ENCODE measurements around the gene DNAJC4.

DNAJC4 gene

DNA sequence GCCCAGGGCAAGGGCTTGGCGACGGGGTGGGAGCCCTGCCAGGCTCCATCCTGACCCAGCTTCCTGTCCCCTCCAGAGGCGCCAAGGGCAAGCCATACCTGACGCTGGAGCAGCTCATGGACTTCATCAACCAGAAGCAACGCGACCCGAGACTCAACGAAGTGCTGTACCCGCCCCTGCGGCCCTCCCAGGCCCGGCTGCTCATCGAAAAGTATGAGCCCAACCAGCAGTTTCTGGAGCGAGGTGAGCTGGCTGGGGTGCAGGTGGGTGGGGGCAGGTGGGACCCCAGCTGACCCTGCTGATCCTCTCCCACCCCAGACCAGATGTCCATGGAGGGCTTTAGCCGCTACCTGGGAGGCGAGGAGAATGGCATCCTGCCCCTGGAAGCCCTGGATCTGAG, 26.0 kb downstream of the DNAJC4 start:
- DNase-seq, result no peak
- TF ChIP-seq POLR2A (IDR thresholded peaks at IDR 0.05; ENCODE audit: low read length) (no peak), GATA1 (IDR thresholded peaks at IDR 0.05; ENCODE audit: low read depth, low read length) (no peak)

DNA sequence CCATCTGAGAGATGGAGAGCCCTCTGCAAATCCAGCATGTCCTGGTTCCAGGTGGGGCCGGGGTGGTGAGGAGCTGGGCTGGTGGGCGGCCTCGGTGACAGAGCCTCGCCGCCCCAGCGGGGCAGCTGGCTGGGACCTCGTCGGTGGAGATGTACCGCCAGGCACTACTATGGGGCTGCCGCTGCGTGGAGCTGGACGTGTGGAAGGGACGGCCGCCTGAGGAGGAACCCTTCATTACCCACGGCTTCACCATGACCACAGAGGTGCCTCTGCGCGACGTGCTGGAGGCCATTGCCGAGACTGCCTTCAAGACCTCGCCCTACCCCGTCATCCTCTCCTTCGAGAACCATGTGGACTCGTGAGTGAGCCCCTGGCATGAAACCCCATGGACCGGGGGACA, 28.0 kb downstream of the DNAJC4 start:
- TF ChIP-seq POLR2A (IDR thresholded peaks at IDR 0.05; ENCODE audit: low read length) (no peak), GATA1 (IDR thresholded peaks at IDR 0.05; ENCODE audit: low read depth, low read length) (no peak)
- no peak for DNase-seq

- DNase-seq, result no peak
These were observed 28.7 kb downstream of the DNAJC4 start for GRCh38 chr11:64258946-64259532.

DNA sequence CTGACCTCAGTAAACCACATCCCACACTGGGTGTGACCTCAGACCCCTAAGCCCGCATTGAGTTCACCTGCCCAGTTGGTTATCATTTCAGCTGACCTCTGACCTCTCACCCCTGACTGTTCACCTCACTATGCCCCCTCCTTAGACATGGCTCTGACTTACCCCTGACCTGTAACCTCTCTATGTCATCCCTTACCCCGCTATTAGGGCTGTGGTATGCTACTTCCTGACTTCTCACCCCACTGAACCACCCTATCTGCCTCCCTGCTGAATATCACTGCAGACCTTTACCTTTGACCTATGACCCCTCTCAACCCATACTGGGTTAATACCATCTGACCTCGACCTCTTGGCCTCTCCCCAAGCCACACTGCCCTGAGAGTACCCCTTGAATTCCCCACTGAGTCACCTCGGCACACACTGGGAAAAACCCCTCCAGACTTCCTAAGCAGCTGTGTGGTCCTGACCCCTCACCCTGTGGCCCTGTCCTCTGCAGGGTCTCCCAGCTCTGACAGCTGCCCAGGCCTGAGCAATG, 29.3 kb downstream of the DNAJC4 start:
- TF ChIP-seq GATA1 (IDR thresholded peaks at IDR 0.05; ENCODE audit: low read depth, low read length) (no peak), POLR2A (IDR thresholded peaks at IDR 0.05; ENCODE audit: low read length) (no peak)
- DNase-seq, result no peak

More at GRCh38 chr11:64258946-64259532, 28.7 kb downstream of the DNAJC4 start:
- TF ChIP-seq GATA1 (IDR thresholded peaks at IDR 0.05; ENCODE audit: low read depth, low read length), result no peak
- no peak for TF ChIP-seq POLR2A (IDR thresholded peaks at IDR 0.05; ENCODE audit: low read length)

- TF ChIP-seq GATA1 (IDR thresholded peaks at IDR 0.05; ENCODE audit: low read depth, low read length) (no peak), POLR2A (IDR thresholded peaks at IDR 0.05; ENCODE audit: low read length) (no peak)
- no peak for DNase-seq
These were observed 29.9 kb downstream of the DNAJC4 start for GRCh38 chr11:64260147-64260708.

- TF ChIP-seq GATA1 (IDR thresholded peaks at IDR 0.05; ENCODE audit: low read depth, low read length) (no peak), POLR2A (IDR thresholded peaks at IDR 0.05; ENCODE audit: low read length) (no peak)
- DNase-seq, result no peak
These were observed 31.3 kb downstream of the DNAJC4 start for GRCh38 chr11:64261556-64262080.

DNA sequence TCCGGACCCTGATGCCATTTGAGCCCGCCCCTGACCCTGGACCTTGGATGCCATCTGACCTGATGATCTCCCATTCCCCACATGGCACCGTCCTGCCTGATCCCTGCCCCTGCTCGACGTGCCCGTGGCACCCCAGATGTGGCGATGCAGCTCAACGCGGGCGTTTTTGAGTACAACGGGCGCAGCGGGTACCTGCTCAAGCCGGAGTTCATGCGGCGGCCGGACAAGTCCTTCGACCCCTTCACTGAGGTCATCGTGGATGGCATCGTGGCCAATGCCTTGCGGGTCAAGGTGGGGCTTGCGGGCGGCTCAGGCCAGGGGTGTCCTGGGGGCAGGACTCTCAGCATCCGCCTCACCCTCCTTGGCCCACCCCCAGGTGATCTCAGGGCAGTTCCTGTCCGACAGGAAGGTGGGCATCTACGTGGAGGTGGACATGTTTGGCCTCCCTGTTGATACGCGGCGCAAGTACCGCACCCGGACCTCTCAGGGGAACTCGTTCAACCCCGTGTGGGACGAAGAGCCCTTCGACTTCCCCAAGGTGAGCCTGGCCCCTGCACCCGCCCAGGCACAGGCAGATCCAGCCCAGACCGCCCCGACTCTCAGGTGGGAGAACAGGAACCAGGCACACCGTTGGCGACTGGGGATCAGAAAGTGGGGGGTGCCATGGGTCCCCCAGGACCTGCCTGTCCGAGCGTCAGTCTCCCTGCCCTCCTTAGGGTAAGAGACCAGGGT, 32.1 kb downstream of the DNAJC4 start:
- TF ChIP-seq POLR2A (IDR thresholded peaks at IDR 0.05; ENCODE audit: low read length) (no peak), GATA1 (IDR thresholded peaks at IDR 0.05; ENCODE audit: low read depth, low read length) (no peak)
- DNase-seq, result no peak

GRCh38 chr11:64263021-64263946, 32.9 kb downstream of the DNAJC4 start:
- no peak for TF ChIP-seq POLR2A (IDR thresholded peaks at IDR 0.05; ENCODE audit: low read length)
- TF ChIP-seq GATA1 (IDR thresholded peaks at IDR 0.05; ENCODE audit: low read depth, low read length), result no peak
- DNase-seq, result no peak

- DNase-seq, result no peak
- no peak for TF ChIP-seq POLR2A (IDR thresholded peaks at IDR 0.05; ENCODE audit: low read length)
- no peak for TF ChIP-seq GATA1 (IDR thresholded peaks at IDR 0.05; ENCODE audit: low read depth, low read length)
These were observed 33.6 kb downstream of the DNAJC4 start for GRCh38 chr11:64263947-64264317.

- no peak for TF ChIP-seq POLR2A (IDR thresholded peaks at IDR 0.05; ENCODE audit: low read length)
- no peak for TF ChIP-seq GATA1 (IDR thresholded peaks at IDR 0.05; ENCODE audit: low read depth, low read length)
- DNase-seq, result no peak
These were observed 34.1 kb downstream of the DNAJC4 start for GRCh38 chr11:64264371-64264852.

DNA sequence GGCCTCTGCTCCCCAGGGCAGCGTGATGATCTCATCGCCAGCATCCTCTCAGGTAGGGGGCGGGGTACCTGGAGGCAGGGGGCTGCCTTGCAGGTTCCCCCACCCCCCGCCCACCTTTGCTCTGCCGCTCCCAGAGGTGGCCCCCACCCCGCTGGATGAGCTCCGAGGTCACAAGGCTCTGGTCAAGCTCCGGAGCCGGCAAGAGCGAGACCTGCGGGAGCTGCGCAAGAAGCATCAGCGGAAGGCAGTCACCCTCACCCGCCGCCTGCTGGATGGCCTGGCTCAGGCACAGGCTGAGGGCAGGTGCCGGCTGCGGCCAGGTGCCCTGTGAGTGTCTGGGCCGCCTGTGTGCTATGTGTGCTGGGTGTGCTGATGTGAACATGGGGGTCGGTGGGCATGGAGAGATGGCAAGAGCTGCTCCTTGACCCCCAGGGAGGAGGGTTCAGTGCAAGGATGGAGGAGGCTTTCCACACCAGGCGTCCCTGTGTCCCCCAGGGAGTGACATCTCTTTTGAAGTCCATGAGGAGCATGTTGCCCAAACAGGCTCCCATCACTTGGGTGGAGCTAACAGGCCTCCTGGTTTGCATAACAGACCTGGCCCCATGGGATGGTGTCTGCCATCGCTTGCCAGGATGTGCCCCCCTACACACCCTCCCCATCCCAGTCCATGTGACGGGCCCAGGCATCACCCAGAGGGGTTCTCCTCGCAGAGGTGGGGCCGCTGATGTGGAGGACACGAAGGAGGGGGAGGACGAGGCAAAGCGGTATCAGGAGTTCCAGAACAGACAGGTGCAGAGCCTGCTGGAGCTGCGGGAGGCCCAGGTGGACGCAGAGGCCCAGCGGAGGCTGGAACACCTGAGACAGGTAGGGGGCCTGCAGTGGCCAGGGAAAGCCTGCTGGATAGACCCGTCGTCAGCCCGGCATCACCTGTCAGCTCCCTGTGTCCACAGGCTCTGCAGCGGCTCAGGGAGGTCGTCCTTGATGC, 35.1 kb downstream of the DNAJC4 start:
- TF ChIP-seq POLR2A (IDR thresholded peaks at IDR 0.05; ENCODE audit: low read length), result no peak
- TF ChIP-seq GATA1 (IDR thresholded peaks at IDR 0.05; ENCODE audit: low read depth, low read length), result no peak
- no peak for DNase-seq

DNA sequence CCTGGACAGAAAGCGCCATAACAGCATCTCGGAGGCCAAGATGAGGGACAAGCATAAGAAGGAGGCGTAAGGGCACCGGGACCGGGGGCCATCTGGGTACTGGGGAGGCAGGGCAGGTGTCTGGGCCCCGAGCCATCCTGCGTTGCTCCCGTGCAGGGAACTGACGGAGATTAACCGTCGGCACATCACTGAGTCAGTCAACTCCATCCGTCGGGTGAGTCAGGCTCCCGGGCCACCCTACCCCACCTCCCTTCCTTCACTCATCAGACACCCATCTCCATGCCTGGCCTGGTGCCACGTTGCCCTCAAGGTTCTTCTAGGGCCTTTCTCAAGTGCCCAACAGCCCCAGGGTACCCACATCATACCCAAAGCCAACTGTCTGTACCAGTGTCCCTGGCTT, 36.0 kb downstream of the DNAJC4 start:
- no peak for TF ChIP-seq GATA1 (IDR thresholded peaks at IDR 0.05; ENCODE audit: low read depth, low read length)
- no peak for TF ChIP-seq POLR2A (IDR thresholded peaks at IDR 0.05; ENCODE audit: low read length)

More for the DNA sequence above, 36.0 kb downstream of the DNAJC4 start:
- no peak for DNase-seq
